Measurements from ENCODE around the gene PRUNE2.

The PRUNE2 gene

GRCh38 chr9:76897804-76898525 lies 7.9 kb downstream of the PRUNE2 start:
- DNase-seq: no peak

DNA sequence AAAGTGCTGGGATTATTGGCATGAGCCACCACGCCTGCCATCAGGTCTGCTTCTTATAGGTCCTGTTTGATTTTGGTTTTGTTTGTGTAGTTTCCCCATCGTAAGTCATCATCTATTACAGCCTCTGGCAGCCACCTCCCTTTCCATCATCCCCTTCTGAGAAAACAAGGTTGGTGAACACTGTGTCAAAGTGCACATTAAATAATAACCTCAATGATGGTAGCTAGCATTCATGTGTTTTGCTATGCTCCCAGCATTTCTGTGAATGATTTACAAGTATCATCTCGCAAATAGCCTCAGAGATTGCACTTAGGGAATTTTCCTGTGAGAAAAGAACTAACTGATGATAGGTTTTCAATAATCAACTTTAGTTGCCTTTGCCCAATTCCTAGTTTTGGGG lies 9.9 kb downstream of the PRUNE2 start:
- DNase-seq: no peak

DNA sequence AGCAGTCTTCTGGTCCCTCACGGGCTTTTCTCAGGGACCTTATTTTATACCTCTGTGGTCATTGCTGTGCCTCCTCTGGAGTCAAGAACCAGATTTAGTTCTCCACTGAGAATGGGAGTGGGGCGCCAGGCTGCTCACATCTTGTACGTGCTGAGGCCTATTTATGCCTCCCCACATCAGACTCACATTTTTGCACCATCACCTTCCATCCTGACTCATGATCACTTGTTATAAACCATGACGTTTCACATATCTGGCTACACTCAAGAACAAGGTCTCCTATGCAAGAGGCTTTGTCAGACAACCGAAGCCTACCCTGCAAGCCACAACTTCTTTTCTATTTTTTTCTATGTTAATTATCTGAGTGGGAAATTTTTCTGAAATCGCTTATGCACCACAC lies 10.7 kb downstream of the PRUNE2 start:
- DNase-seq: no peak

- no peak for DNase-seq
Observed at GRCh38 chr9:76894198-76894597, 11.7 kb downstream of the PRUNE2 start.

GRCh38 chr9:76893395-76893932 lies 12.4 kb downstream of the PRUNE2 start:
- DNase-seq: no peak

GRCh38 chr9:76891874-76892273 lies 14.0 kb downstream of the PRUNE2 start:
- no peak for DNase-seq

DNA sequence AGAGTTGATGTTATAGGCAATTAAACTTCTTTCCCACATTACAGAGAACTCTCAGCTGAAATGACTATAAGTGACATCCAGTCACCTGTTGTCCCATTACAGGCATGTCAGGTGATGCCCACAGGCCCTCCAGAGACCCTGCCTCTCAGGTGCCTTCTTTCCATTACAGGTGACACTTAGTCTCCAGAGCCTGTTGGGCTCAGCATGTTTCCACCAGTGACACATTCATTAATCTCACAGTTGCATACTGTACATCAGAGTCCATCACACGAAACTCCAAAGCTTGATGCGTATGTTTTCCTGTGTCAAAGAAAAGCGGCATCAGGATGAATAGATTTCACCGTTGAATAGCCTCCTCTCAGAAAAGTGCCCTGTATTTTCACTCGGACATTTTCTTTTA lies 14.6 kb downstream of the PRUNE2 start:
- no peak for DNase-seq

DNA sequence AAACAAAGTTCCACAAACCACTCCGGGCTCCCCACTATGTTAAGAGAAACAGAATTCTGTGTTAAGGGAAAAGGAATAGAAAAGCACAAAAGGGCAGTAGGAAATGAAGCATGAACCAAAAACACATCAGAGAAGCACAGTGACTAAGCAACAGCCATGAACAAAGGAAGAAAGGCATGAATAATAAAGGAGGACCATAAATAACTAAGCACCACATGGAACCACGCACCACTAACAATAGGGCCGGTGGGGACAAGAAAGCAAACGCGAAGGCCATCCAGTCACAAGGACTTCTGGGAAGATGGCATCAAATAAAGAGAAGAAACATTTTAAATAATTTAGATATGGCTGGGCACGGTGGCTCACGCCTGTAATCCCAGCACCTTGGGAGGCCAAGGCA lies 18.0 kb downstream of the PRUNE2 start:
- DNase-seq: no peak

DNA sequence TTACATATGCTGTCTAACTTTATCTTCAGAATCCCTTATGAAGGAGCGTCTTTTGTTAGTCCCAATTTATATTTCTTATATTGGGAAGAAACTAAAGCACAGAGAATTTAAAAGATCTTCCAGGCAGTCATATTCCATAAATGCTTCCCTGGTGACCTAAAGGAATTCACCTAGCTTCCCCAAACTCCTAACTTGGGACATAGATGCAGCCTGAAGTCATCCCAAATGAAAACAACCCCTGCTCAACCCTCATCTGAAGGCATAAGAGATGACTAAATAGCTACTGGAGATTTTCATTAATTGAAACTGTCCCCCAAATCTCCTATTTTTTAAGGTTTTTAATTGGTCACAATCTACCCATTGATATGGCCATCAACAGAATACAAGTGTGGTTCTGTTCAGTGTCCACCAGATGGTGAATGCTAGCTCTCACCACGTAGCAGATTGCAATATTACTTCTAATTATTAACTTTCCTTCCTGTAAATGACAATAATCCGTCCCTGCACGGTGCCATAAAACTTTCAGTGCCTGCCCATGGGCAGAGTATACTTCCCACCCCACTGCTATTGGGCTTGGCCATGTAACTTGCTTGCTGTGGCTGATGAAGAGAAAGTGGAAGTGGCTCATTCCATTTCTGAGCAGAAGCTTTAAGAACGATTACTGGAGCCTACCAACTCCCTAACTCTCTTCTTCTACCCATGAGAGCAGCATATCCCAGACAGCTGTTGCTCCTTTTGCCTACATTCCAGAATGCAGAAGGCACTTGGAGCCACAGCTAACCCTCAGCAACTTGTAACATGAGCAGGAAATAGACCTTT lies 18.7 kb downstream of the PRUNE2 start:
- DNase-seq: no peak

DNA sequence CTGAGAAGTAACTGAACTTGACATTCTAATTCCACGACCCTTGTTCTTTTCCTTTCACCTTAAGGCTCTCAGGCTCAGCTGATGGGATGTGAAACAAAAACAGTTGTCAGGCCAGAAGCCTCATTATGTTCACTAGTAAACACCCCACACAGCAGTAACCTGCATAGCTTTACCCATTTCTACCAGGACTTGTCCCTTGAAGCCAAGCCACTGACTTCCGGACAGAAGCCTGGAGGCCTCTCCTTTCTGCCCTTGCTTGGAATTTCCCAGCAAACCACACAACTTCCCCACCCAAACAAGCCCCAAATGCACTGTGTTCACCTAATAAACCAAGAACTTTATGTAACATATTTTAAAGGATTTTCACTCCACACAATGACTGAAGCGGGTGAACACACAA lies 19.6 kb downstream of the PRUNE2 start:
- no peak for DNase-seq

DNA sequence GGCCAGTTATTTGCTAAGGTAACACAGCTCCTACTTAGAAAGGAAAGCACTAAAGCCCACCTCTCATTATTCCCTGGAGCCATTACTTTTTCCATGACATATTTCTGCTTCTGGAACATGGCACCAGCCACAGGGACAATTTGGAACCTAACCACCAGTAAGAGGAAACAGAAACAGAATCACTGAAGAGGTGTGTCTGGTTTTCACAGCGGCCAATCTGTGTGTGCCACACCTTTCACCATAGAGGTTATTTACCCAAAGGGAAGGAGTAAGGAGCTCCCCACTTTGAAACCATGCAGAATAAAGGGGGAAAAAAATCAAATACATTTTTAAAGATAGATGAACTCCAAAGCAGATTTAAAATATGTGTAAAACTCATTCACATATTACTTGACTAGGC lies 21.1 kb downstream of the PRUNE2 start:
- no peak for DNase-seq

DNA sequence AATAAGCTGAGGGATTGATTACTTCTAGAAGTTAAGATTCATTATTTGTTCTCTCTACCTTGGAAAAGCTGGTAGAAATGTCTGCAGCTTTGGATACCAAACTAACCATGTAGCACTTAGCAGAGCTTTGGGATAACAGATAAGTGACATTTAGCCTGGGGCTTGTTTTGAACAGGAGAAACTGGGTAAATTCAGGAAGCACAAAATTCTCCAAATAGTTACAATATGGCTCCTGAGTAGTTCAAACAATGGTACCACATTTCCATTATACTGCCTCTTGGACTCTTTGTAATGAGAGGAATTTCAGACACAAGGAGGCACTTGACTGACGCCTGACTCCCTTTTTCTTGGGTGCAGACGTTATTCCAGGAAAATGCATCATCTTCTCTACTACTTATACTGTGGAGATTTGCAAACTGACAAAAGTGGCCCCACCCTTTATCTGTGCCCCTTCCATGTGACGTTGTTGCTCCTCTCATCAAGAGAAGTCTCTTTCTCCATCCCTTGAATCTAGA lies 22.5 kb downstream of the PRUNE2 start:
- DNase-seq: no peak

- no peak for DNase-seq
Observed at GRCh38 chr9:76882686-76883085, 23.2 kb downstream of the PRUNE2 start.

GRCh38 chr9:76880210-76880609 lies 25.7 kb downstream of the PRUNE2 start:
- DNase-seq: no peak

GRCh38 chr9:76878933-76879332 lies 27.0 kb downstream of the PRUNE2 start:
- no peak for DNase-seq

DNA sequence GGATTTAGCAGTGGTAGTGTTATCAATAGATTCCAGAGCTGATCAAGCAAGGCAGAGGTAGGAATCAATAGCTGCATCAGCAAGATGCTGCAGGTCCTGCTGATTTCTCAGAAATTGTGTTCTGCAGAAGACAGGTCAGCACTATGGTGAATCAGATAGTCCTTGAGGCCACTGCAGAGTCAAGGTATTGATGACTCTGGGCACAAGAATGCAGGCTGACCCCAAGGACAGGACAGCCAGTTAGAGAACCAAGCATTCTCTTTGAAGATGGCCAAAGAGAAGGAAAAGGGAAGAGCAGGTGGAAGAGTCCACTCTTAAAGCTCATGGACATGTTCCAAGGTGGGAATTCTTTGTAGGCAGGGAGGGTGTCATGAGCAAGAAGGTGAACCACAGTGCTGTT lies 28.0 kb downstream of the PRUNE2 start:
- DNase-seq: no peak

GRCh38 chr9:76876098-76876497 lies 29.8 kb downstream of the PRUNE2 start:
- DNase-seq: no peak

- DNase-seq: no peak
Observed at GRCh38 chr9:76873821-76874220, 32.1 kb downstream of the PRUNE2 start.

GRCh38 chr9:76873056-76873792 lies 32.7 kb downstream of the PRUNE2 start:
- no peak for DNase-seq

- no peak for DNase-seq
Observed at GRCh38 chr9:76868897-76869296, 37.0 kb downstream of the PRUNE2 start.

- DNase-seq: no peak
Observed at GRCh38 chr9:76866689-76867088, 39.2 kb downstream of the PRUNE2 start.

- DNase-seq: no peak
Observed at GRCh38 chr9:76863832-76864231, 42.1 kb downstream of the PRUNE2 start.

DNA sequence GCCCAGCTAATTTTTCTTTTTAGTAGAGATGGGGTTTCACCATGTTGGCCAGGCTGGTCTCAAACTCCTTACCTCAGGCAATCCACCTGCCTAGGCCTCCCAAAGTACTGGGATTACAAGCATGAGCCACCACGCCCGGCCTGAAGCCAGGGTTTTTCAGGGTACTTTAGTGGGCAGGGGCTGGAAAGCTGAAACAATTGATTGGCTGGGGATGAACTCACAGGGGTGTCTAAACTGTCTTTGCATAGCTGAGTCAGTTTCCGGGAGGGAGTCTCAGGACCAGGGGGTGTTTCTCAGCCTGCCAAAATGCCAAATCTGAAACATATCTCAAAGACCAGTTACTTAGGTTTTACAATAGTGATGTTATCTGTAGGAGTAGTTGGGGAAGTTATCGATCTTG lies 46.1 kb downstream of the PRUNE2 start:
- no peak for DNase-seq
